Muscle of back (tissue), 13 donors: ENCODE results near the gene RNF135. TPM values are rescaled to one million over a fixed set of nuclear protein-coding genes. Genes with fewer than 3 reads are reported as not detected.
"Not testable (repeated sequence)": the region's sequence is repeated elsewhere in the genome, so short reads cannot be mapped to it uniquely, and the experiment has no call there.

Experiments
- DNase-seq, 3 donors: peaks; one replicate each; pipeline versions ENCODE4 v3.0.0 to v3.0.0-alpha.2; 2013
- long read RNA-seq, 9 donors: transcript quantifications; one replicate each; lab custom pipeline, GENCODE V29; 2026
- polyA plus RNA-seq, 10 donors: library from polyadenylated mRNA; unstranded; fragments of 120-200 nt; gene quantifications; one replicate each; pipeline ENCODE4 v1.2.1, GENCODE V29; 2013; ENCODE audit not compliant: insufficient read length in 10 of 10

Gene RNF135, protein sequence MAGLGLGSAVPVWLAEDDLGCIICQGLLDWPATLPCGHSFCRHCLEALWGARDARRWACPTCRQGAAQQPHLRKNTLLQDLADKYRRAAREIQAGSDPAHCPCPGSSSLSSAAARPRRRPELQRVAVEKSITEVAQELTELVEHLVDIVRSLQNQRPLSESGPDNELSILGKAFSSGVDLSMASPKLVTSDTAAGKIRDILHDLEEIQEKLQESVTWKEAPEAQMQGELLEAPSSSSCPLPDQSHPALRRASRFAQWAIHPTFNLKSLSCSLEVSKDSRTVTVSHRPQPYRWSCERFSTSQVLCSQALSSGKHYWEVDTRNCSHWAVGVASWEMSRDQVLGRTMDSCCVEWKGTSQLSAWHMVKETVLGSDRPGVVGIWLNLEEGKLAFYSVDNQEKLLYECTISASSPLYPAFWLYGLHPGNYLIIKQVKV
- 10 to 100 TPM in 3 of 10 donors, 1 to 10 TPM in 7; 7.6 to 11.9 (median 9.6) TPM for polyA plus RNA-seq
- long read RNA-seq, donor 1, partial matches to known transcripts = 0 of 4 reads
- long read RNA-seq, donor 1, other reads (novel, unspliced or antisense) = 0 of 4 reads
- long read RNA-seq, donor 2 = 0 reads
- long read RNA-seq, donor 3 = 0 reads
- long read RNA-seq, donor 4, partial matches to known transcripts = 0 of 1 reads
- long read RNA-seq, donor 4, other reads (novel, unspliced or antisense) = 0 of 1 reads
- long read RNA-seq, donor 5, partial matches to known transcripts = 5 of 6 reads
- long read RNA-seq, donor 5, other reads (novel, unspliced or antisense) = 0 of 6 reads
- long read RNA-seq, donor 6, partial matches to known transcripts = 0 of 3 reads
- long read RNA-seq, donor 6, other reads (novel, unspliced or antisense) = 0 of 3 reads
- long read RNA-seq, donor 7, partial matches to known transcripts = 0 of 2 reads
- long read RNA-seq, donor 7, other reads (novel, unspliced or antisense) = 0 of 2 reads
- long read RNA-seq, donor 8, partial matches to known transcripts = 0 of 3 reads
- long read RNA-seq, donor 8, other reads (novel, unspliced or antisense) = 0 of 3 reads
- long read RNA-seq, donor 9 = 0 reads

GRCh38 chr17:30970831-30971567 lies at the start of gene RNF135:
Gene RNF135 (plus strand): TSS chr17:30971039. CDS start chr17:30971074, 35 bp downstream.
- peak; percentile 87 to 96 (median 87) for DNase-seq

- peak in 2 of 3 donors; percentile 22 to 56 for DNase-seq
Measured at GRCh38 chr17:30921544-30922196, 49.2 kb upstream of the RNF135 start, which contains the start of gene ADAP2. Gene ADAP2 (plus strand): TSS chr17:30921945. CDS start chr17:30922015, 70 bp downstream.

DNA sequence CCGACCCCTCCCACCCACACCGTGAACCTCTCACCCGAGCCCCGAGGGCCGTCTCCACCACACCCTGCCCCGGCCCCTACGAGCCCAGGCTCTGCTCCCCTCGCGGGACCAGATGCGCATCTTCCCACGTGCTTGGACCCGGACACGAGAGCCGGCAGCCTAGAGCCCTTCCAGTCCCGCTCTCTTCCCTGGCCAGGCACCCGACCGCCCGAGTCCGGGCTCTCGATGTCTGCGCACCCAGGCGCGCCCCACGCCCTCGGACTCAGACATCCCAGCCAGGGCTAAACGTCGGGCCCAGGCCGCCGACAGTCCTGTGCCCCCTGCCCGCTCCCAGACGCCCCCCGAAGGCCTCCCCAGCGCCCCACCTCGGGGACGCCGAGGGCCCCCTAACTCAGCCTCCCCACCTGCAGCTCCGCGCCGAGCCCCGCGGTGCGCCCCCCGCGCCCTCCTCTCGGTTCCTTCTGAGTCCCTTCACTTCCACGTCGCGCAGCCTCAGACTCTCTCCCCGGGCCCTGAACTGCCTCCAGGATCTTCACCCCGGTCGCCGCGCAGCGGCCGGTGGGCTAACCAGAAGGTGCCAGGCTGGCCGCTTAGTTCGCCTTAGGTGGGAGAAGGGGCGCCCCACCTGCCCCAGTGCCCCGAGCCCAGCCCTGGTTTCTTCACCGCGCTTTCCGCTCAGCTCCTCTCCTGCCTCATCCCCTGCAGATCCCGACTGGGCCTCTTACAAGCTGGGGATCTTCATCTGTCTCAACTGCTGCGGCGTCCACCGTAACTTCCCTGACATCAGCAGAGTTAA lies 48.4 kb upstream of the RNF135 start:
- DNase-seq = peak in 1 of 3 donors; percentile 30

DNA sequence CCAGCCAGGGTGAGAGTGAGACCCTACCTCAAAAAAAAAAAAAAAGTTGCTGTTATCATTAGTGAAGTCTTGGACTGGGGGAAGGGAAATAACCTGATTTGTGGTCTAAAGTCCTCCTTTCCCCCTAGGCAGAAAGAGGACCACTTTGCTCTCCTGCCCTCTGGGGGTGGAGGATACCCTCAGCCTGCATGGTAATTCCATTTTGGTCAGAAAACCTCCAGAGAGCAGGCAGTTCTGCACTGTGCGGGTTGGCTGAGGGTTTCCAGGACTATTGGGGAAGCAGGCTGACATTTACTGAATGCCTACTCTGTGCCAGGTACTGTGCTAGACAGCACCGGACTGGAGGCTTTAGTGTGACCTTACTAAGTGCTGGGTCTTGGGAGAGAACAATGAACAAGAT lies 46.5 kb upstream of the RNF135 start:
- no peak for DNase-seq

- no peak for DNase-seq
Measured at GRCh38 chr17:30926516-30926915, 44.3 kb upstream of the RNF135 start.

GRCh38 chr17:30927756-30928155 lies 43.1 kb upstream of the RNF135 start:
- no peak for DNase-seq

- no peak for DNase-seq
Measured at GRCh38 chr17:30928584-30928983, 42.3 kb upstream of the RNF135 start.

DNA sequence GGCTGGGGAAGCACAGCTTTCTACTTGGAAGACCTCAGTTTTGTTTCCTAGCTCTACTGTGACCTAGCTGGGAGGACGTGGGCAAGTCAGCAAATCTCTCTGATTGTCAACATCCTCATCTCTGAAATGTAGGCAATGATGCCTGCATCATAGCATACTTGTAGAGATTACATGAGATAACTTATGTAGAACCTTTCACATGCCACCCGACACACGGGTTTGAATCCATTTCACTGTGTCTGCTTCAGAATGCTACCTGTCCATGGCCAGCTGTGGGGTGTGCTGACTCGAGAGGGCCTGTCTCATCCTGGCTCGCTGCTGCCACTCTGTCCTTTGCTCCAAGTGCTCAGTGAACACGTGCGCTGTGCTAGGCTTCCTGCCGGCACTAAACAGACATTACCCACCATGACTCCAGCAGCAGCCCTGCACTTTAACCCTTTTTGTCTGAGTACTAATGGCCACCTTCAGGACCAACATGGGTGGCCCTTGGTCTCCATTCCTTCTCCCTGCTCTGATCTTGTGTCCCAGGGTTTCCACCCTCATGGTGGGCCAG lies 41.7 kb upstream of the RNF135 start:
- DNase-seq = no peak

- DNase-seq = not testable (repeated sequence)
Measured at GRCh38 chr17:30929861-30930260, 41.0 kb upstream of the RNF135 start.

- no peak for DNase-seq
Measured at GRCh38 chr17:30930495-30930894, 40.3 kb upstream of the RNF135 start.

DNA sequence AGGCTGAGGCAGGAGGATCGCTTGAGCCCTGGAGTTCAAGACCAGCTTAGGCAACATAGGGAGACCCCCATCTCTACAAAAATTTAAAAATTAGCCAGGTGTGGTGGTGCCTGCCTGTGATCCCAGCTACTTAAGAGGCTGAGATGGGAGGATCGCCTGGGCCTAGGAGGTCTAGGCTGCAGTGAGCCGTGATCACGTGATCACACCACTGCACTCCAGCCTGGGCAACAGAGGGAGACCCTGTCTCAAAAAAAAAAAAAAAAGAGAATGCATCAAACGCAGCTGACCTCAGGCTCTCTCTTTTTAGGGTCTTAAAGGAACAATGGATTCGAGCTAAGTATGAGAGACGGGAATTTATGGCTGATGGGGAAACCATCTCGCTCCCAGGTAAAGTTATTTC lies 39.3 kb upstream of the RNF135 start:
- DNase-seq = not testable (repeated sequence)

- no peak for DNase-seq
Measured at GRCh38 chr17:30933966-30934365, 36.9 kb upstream of the RNF135 start.

GRCh38 chr17:30939051-30939689 lies 31.7 kb upstream of the RNF135 start:
- no peak for DNase-seq

DNA sequence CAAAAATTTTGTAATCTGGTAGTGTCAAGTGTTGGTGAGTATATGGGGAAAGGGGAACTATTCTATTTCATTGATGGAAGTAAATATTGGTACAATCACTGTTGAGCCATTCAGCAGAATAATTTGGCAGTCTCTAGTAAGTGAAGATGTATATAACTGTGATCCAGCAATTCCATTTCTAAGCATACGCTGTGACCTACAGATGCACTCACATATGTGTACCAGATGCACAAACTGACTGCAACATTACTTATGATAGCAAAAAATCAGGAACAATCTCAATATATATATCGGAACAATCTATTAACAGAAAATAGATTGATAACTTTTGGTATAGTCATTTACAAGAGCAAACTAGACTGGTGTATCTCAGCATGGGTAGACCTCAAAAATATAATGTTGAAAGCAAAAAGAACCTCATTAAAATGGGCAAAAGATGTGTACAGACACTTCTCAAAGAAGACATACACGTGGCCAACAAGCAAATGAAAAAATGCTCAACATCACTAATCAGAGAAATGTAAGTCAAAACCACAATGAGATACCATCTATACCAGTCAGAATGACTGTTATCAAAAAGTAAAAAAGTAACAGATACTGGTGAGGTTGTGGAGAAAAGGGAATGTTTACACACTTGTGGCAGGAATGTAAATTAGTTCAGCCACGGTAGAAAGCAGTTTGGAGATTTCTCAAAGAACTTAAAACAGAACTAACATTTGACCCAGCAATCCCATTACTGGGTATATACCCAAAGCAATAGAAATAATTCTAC lies 28.3 kb upstream of the RNF135 start:
- peak in 1 of 3 donors; percentile 49 for DNase-seq

GRCh38 chr17:30947796-30948195 lies 23.0 kb upstream of the RNF135 start:
- DNase-seq = no peak

DNA sequence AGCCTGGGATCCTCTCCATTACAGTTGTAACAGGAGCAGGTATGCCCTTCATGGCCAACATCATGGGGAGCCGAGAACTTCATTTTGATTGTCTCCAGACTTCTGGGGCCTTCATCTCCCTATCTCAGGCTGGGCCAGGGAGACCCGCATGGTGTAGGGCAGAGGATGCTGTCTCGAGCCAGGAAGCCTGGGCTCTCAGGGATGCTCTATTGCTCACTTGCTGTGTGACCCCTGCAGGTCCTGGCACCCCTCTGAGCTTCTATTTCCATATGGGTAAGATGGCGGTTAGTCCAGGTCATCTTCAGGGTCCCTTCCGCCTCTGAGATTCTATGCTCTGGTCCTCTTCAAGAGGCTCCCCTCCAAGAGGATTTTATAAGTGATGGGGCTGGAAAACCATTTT lies 20.6 kb upstream of the RNF135 start:
- no peak for DNase-seq

DNA sequence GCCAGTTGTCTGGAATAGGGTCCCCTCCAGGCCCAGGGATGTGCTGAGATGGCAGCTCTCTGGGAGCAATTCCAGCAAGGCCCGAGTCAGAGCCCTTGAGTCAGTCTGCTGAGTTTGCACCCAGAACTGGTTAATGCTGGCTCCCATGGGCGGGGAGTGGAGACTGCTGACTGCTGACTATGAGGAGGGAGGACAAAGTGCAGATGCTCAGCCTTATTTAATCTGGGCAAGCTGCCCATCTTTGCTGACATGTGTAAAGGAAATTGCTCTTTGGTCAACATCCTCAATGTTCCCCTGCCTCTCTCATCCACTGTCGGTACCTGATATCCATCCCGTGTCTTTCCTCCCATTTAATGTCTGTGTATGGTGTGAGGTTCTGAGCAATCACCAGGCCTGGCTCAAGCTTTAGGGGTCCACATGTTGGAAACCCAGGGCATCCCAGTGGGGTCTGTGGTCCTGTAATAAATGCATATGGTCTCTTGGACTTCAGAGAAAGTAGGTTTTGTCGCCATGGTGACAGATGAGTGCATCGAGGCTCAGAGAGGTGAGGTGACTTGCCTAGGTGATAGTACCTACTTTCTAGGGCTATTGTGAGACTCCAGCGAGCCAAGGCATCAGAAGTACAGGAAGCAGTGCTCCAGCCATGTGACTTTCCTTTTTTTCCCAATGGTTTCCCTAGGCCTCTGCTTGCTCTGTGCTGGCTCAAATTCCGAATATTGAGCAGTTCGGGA lies 20.0 kb upstream of the RNF135 start:
- peak; percentile 66 to 84 (median 70) for DNase-seq
